Amygdala (tissue), 56 donors: ENCODE measurements around the gene ATXN2.
A peak's percentile ranks its signal among the peaks of the same experiment; 100 is the strongest.

Source experiments
- DNase-seq, 56 donors: peaks; one replicate each; lab custom pipeline; 2025; lab: John Stamatoyannopoulos, UW

Gene ATXN2

DNA sequence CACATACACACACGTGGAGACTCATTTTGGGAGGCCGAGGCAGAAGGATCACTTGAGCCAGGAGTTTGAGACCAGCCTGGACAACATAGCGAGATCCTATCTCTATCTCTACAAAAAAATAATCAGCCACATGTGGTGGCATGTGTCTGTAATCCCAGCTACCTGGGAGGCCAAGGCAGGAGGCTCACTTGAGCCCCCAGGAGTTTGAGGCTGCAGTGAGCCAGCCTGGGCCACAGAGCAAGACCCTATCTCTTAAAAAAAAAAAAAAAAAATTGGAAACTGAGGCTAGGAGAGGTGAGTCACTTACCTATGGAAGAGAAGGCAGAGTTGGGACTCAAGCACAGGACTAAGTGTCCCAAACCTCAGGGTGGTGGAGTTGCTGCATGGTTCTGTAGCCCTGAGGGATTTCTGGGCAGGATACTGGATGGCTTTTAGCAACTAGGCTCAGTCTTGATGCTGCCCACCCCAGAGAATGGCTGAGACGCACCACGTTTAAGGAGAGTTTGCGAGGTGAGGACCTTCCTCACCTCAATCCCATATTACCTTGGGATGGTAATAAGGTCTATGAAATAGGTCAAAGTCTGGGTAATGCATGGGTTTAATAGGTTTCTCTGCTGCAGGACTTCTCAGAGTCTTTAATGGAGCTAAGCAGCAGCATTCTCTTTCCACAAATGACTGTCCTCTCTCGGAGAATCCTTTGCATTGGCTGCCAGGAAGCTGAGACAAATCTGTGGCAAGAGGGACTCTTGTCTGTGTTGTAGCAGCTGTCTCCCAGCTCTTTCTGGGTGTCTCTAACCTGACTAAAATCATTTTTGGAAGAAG, 157.8 kb downstream of the ATXN2 start:
- DNase-seq: no peak

DNA sequence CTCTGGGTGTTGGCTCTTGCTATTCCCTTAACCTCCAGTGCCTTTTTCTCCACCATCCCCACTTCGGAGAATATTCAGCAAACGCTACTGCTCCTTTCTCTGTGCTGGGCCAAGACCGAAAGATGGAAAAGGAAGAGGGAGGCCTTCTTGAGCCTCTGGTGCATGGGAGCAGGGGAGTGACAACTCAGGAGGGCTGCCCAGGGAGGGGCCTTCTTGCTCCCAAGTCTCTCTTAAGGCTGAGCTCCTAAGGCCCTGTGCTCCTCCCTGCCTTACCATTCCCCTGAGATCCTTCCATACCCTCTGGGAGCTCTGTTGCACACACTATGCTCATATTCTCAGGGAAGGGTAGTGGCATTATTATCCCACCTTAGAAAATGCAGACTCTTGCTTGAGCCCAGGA, 158.5 kb downstream of the ATXN2 start:
- no peak for DNase-seq

DNA sequence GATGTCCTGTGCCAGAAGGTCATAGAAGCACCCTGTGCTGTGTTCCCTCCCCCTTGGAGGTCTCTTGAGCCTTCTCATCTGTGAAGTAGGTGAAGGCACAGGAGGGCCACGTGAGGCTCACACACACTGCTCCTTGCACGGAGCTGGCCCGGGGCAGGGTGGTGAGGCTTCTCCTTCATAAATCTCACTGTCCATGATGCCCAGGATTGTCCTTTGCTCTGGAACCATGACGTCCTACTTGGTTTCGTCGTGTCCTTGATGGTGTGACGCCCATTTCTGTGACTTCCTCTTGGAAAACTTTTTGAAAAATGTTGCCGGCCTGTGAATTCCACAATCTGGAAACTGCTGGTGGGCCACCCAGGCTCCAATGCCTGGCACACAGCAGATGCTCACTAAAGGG, 159.0 kb downstream of the ATXN2 start:
- DNase-seq: no peak

DNA sequence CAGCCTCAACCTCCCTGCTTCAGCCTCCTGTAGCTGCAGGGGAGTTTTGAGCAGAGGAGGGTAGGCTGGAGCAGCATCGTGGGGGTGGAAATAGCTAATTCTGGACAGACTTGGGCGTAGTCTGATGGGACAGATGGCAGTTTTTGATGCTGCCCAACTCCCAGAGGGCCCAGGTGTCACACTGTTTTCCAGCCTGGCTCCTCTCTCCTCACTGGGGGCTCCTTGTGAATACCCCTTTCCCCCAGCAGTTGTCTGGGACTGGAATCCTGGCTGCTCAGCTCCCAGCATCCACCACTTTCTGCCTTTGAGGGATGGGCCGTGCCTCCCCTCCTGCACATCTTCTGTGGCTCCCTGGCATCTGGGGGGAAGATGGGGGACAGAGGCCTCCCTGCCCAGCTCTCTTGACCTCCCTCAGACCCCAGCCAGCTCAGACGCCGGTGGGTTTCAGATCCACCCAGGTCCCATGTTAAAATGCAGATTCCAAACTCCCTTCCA, 159.4 kb downstream of the ATXN2 start:
- no peak for DNase-seq

DNA sequence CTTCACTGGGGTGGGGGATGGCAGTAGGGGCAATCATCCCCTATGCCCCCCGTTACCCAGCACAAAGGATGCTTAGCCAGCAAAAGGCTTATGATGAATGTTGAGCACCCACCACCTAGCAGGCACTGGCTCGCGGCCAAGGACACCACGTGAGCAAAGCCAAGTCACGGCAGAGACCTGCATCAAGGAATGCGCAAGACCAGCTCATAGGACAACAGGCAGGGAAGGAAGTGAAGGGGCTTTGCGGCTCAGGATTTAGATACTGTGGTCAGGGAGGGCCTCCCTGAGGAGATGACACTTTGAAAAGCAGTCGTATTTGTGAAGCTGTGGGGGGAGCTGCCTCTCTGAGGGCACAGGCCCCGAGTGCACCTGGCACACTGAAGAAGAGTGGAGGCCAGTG, 160.6 kb downstream of the ATXN2 start:
- DNase-seq: peak in 9 of 56 donors; percentile 18 to 50 (median 27)

DNA sequence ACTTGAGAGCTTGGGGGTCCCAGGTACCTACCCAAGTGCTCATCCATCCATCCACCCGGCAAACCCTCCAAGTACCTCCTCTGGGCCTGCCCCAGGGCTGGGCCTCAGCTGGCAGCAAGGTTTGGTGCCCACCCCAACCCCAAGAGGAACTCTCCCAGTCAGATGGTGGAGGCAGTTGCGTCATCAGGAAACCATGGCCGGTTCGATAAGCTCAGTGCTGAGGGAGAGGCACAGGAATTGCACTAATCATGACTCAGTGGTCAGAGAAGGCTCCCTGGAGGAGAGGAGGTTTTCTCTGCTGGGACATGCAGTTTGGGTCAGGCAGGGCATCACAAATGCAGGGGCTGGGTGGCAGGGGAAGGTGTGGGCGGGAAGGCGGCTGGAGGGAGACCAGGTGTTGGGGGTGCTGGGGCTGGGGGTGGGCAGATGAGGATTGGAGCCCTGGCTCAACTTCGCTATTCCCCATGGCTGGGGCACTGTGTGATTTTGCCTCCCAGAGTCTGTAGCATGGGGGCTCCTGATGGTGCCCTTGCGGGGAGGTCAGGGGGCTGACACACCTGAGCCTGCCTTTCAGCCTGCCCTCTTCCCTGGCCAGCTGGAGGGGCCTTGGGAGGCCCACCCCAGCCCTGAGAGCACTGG, 161.2 kb downstream of the ATXN2 start:
- DNase-seq: peak in 4 of 56 donors; percentile 25 to 45 (median 28)

DNA sequence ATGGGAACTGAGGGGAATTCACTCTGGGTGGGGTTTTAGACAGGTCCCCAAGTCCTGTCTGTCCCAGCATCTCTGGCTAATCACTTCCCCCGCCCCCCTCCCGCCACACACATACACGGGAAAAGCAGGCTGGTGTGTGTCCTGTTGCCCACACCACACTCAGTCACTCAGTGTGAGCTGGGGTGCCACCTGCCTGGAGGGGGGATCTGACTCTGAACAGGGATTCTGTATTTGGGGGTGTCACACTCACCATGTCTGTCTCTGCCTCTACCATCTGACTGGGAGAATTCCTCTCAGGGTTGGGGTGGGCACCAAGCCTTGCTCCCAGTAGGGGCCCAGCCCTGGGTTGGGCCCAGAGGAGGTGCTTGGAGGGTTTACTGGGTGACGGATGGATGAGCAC, 162.3 kb downstream of the ATXN2 start:
- no peak for DNase-seq

DNA sequence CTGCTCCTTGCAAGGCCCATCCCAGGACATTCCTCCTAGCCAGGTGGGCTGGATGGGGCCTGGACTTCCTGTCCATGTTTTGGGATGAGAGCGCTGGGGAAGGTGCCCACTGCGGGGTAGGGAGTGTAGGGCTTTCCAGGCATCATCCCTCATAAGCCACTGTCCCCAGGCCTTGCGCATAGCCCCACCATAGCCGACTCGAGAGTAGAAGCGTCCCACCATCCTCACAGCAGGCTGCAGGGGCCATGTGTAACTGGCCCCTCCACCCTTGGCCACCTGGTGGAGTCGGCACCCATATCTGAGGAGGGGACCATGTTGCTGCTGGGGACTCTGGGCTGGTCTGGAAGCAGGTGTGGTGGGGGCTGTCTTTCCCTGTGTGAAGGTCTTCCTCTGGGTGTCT, 162.8 kb downstream of the ATXN2 start:
- DNase-seq: no peak

DNA sequence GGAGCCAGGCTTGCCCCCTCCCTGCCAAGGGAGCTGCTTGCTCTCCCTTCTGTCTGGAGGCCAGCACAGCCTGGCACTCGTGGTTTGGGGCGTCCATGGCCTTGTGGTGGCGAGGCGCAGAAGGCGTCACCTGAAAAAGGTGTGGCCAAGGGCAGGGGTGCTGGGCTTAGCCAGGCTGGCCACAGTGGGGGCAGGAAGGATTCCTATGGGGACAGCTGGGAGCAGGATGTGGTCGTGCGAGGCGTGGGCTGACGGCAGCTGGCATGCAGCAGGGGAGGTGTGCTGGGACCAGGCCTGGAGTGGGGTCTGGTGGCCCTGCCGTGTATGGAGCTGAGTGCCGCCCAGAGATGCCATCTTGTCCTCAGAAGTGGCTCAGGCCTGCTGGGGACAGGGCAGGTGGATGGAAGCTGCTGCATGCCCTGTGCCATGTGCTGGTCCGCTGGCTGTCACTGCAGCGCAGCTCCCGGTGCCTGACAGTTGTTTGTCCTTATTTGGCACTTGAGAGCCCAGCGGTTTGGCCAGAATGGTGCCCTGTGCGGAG, 163.4 kb downstream of the ATXN2 start:
- no peak for DNase-seq

DNA sequence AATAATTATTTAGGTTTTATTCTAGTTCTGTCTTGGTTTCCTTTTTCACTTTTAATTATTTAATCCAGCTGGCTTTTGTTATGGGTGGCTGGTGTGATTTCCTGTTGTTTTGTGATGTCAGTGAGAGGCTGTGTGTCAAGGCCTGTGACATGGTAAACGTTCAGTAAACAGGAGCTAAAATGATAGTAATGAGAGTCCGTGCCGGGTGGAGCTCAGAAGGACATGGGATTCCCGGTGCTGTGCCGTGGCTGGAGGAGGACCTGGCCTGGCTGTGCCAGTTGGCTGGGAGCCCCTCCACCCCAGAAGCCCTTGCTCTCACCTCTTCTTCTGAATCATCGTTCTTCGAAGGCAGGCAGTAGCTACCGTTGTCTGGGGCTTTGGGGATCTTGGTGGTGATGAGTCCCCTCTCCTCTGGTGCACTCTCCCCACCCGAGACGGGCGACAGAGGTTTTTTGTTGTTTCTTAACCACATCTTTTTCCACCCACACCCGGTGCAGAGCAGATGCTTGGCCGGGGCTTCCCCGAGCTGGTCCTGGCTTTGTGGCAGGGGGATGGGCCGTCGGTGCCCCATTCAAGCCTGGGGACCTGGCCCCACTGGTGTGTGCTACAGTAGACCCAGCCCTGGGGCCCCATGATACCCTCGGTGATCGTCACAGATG, 164.3 kb downstream of the ATXN2 start:
- peak in 2 of 56 donors; percentile 21 to 48 for DNase-seq

DNA sequence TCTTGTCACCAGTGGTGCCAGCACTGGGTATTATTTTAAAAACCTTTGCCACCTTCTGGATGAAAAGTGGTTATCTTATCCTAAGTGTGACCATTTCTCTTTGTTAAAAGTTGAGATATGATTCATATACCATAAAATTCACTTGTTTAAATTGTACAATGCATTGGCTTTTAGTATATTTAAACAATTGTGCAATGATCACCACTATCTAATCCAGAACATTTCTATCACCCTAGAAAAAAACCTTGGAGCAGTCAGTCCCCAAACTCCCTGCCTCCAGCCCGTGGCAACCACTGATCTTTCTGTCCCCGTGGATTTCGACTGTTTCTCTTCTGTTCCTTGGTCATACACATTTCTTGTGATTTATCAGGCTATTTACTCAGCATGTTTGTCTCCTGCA, 165.1 kb downstream of the ATXN2 start:
- DNase-seq: no peak

DNA sequence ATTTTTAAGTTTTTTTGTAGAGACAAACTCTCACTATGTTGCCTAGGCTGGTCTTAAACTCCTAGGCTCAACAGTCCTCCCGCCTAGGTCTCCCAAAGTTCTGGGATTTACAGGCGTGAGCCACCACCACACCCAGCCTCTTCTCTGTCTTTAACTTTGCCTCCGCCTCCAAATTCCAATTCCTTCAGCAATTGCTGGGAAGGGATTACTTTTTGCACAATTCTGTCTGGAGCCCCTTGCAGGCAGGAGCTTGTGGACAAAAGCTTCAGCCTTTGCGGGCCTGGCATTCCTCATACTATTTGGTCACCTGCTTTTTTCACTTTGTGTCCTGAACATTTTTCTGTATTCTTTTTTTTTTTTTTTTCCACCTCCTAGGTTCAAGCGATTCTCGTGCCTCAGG, 167.3 kb downstream of the ATXN2 start:
- no peak for DNase-seq

DNA sequence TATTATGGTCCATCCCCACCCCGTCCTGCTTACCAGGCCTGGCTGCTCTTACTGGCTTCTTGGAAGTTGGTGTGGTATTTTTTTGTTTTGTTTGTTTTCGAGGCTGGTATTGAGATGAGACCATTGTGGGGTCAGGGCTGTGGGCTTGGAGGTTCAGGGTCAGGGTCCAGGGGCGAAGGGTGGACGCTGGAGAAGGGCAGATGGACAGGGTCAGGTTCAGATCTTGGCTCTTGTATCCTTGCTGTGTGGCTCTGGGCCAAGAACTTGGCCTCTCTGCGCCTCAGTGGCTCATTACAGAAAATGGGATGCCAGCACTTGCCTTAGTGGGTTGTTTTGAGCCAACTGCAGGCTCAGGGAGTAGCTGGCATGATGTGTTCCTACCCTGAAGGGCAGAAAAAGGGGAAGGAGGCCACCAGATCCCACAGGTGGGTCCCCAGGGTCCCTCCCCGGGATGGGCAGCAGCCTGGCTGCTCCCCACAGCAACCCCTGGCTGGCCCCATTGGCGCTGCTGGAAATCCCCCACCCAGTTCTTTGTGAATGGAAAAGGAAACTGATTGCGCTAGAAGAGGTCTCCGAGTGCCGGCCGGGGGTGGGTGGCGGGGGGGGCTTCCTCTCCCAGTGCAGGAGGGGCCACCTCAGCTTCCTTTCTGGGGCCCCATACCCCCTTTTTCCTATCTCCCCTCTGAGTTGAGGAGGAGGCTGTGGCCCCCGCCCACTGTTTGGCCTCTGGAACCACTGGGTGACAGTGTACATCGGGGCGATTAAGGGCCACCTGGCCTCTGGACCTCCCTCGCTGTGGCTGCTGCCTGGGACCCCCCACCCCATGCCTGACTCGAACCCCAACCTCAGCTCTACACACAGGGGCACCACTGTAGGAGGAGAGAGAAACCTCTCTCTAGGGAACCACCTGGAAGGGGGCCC, 168.4 kb downstream of the ATXN2 start:
- DNase-seq: peak in 1 of 56 donors; percentile 29

DNA sequence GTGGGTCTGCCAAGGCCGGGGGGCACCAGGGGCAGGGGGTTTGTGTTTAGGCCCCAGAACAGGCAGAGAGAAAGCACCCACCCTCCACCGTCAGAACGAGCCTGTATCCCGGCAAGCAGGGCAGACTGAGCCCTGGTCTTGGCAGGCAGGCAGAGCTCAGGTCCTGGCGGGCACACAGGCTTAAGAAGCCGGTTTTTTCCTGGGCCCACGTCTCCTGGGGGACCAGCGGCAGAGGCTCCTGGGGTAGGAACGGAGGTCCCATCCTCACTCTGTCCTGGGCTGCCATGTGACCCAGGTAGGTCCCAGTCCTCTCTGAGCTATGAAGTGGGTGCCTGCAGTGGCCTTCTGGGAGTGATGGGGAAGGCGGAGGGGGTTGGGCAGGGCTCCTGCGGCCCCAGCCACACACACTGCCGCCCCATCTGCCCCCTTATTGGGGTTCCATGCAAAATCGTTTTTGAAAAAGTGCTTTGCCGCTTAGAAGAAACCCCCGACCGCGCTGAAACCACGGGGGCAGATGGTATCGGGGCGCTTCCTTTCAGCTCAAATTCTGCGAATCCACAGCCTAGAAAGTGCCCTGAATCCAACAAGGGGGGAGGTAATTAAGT, 169.2 kb downstream of the ATXN2 start:
- no peak for DNase-seq

DNA sequence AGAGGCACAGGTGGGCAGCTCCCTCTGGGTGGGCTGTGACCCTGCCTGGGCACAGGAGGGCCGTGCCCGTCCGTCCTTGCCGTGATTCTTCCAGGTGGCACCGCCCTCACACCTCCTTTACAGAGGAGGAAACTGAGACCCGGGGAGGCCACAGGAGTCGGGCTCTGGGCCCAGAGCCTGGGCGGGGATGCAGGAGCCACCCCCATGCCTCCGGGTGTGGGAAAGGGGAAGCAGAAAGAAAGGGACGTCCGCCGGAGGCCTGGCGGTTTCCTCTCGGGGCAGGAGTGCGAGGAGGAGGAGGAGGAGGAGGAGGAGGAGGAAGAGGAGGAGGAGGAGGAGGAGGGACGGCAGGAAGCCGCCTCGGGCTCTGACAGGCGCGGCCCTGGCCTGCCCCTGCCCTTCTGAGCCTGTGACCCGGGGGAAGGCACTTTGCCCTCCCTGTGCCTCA, 170.4 kb downstream of the ATXN2 start:
- peak in 13 of 56 donors; percentile 18 to 49 (median 28) for DNase-seq

DNA sequence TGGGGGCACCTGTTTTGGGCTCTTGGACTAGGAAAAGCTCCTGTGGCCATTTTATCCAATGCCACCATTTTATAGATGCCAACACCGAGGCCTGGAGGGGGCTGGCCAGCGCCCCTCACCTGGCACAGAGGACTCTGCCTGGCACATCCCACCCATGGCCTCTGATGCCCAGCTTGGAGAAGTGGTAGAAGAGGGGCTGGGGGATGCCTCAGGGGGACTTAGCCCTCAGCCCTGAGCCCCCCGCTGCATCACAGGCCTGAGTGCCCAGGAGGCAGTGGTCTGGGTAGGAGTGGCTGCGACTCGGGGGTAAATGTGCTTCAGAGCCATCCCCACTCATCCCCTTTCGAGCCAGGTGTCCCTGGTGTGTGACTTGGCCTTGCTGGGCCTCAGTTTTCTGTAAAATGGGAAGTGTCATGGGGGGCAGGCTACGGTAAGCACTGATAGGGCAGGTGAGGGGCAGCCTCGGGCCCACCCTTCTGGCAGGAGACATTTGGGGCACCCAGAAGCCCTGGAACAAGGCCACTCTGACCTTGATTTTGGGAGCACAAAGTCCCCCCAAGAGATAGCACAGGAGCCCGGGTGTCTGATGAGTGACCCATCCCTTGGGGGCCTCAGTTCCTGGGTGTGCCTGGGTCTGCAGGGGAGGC, 170.9 kb downstream of the ATXN2 start:
- no peak for DNase-seq

DNA sequence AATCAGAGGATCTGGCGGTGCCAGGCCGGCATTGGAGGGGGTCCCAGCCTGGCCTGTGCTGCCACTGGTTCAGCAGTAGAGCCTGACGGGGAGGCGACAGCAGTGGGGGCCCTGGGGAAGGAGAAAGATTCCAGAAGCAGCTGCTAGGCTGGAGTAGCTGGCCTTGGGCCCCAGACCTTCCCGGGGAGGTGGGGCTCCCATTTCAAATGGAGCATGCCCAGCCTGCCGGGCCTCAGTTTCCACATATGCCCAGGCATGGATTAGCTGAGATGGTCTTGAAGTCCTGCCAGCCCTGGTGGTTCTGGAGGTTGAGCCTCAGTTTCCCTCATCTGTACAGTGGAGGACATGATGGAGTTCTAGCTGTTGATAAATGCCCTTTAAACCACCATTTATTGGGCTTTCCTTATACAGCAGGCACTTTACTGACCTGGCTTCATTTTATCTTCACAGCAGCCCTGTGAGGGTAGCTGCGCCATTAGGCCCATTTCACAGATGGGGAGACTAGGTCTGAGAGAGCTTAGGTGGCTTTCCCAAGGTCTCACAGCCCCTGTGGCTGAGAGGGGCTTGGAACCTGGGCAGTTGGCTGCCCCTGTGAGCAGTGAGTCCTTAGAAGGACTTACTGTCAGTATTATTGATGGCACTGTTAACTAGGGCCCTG, 171.6 kb downstream of the ATXN2 start:
- no peak for DNase-seq
